Measurements from ENCODE around the gene NR4A3.

GRCh38 chr9:99878651-99879050 is 57.0 kb downstream of the NR4A3 start:
- TF ChIP-seq CTCF (conservative IDR thresholded peaks at IDR 0.05; ENCODE audit: low read length): no peak
- no peak for TF ChIP-seq EZH2phosphoT487 (IDR thresholded peaks at IDR 0.05; ENCODE audit: borderline replicate concordance, low read depth, low read length)
